ENCODE results near the gene CSNK1G3. TPM values are rescaled to one million over a fixed set of nuclear protein-coding genes. Genes with fewer than 3 reads are reported as not detected.
"Not testable (repeated sequence)": the region's sequence is repeated elsewhere in the genome, so short reads cannot be mapped to it uniquely, and the experiment has no call there.

Gene CSNK1G3
- polyA plus RNA-seq, 6 donors from 2014 or later, result 92.2 to 123 (median 109) TPM

- H3K27me3 Mint-ChIP-seq, result no peaks in the 10 kb centered on the region
- peaks cover 0 to 22% (median 11%) of the 10 kb centered on the region in 3 donors for H3K4me1 Mint-ChIP-seq
- peak overlapping the region in 1 of 6 donors; percentile 78 for H3K27ac Mint-ChIP-seq
- no peak for ATAC-seq (ENCODE audit: low read depth in 2 of 2)
- no peak for DNase-seq
- H3K9me3 Mint-ChIP-seq, result no peaks in the 10 kb centered on the region
- H3K4me3 Mint-ChIP-seq, result no peak overlapping the region
- H3K36me3 Mint-ChIP-seq, result peaks cover 24 to 32% of the 10 kb centered on the region in 2 donors
These were observed 85.0 kb downstream of the CSNK1G3 start for GRCh38 chr5:123597018-123597417.

GRCh38 chr5:123598028-123598689, 86.2 kb downstream of the CSNK1G3 start:
- no peaks in the 10 kb centered on the region for H3K27me3 Mint-ChIP-seq
- peaks cover 0 to 22% (median 11%) of the 10 kb centered on the region in 3 donors for H3K4me1 Mint-ChIP-seq
- no peak overlapping the region for H3K4me3 Mint-ChIP-seq
- H3K27ac Mint-ChIP-seq, result peak overlapping the region in 2 of 6 donors; percentile 78 to 82
- ATAC-seq (ENCODE audit: low read depth in 2 of 2) (peak in 1 of 2 donors; percentile 37), DNase-seq (no peak)
- no peaks in the 10 kb centered on the region for H3K9me3 Mint-ChIP-seq
- peaks cover 21 to 28% of the 10 kb centered on the region in 2 donors for H3K36me3 Mint-ChIP-seq

GRCh38 chr5:123599171-123599570, 87.2 kb downstream of the CSNK1G3 start:
- H3K9me3 Mint-ChIP-seq, result no peaks in the 10 kb centered on the region
- H3K4me3 Mint-ChIP-seq, result no peak overlapping the region
- DNase-seq (no peak), ATAC-seq (ENCODE audit: low read depth in 2 of 2) (no peak)
- H3K27me3 Mint-ChIP-seq, result no peaks in the 10 kb centered on the region
- H3K36me3 Mint-ChIP-seq, result peaks cover 15 to 18% of the 10 kb centered on the region in 2 donors
- H3K27ac Mint-ChIP-seq, result peak overlapping the region in 2 of 6 donors; percentile 13 to 78
- H3K4me1 Mint-ChIP-seq, result peaks cover 9 to 22% (median 11%) of the 10 kb centered on the region in 3 donors

GRCh38 chr5:123601610-123602009, 89.6 kb downstream of the CSNK1G3 start:
- Mint-ChIP-seq H3K4me3 (no peak overlapping the region), H3K9me3 (no peaks in the 10 kb centered on the region), H3K27ac (peak overlapping the region in 3 of 6 donors; percentile 18 to 92 (median 30)), H3K4me1 (peaks cover 9 to 20% (median 11%) of the 10 kb centered on the region in 3 donors), H3K36me3 (peaks cover 12 to 15% of the 10 kb centered on the region in 2 donors), H3K27me3 (no peaks in the 10 kb centered on the region)
- no peak for DNase-seq
- ATAC-seq (ENCODE audit: low read depth in 2 of 2), result no peak

GRCh38 chr5:123605822-123606221, 93.8 kb downstream of the CSNK1G3 start:
- Mint-ChIP-seq H3K4me1 (peaks cover 3 to 14% (median 14%) of the 10 kb centered on the region in 3 donors), H3K27ac (peak overlapping the region in 2 of 6 donors; percentile 60 to 75), H3K27me3 (no peaks in the 10 kb centered on the region), H3K36me3 (peaks cover 0 to 8% of the 10 kb centered on the region in 2 donors), H3K4me3 (no peak overlapping the region), H3K9me3 (no peaks in the 10 kb centered on the region)
- ATAC-seq (ENCODE audit: low read depth in 2 of 2) (no peak), DNase-seq (no peak)

- peaks cover 3 to 8% (median 5%) of the 10 kb centered on the region in 3 donors for H3K4me1 Mint-ChIP-seq
- H3K9me3 Mint-ChIP-seq, result no peaks in the 10 kb centered on the region
- no peak overlapping the region for H3K4me3 Mint-ChIP-seq
- ATAC-seq (ENCODE audit: low read depth in 2 of 2) (no peak), DNase-seq (no peak)
- H3K36me3 Mint-ChIP-seq, result peaks cover 0 to 8% of the 10 kb centered on the region in 2 donors
- peak overlapping the region in 5 of 6 donors; percentile 26 to 79 (median 49) for H3K27ac Mint-ChIP-seq
- no peaks in the 10 kb centered on the region for H3K27me3 Mint-ChIP-seq
These were observed 98.2 kb downstream of the CSNK1G3 start for GRCh38 chr5:123610209-123610608.

GRCh38 chr5:123610665-123611405, 98.9 kb downstream of the CSNK1G3 start:
- Mint-ChIP-seq H3K27me3 (no peaks in the 10 kb centered on the region), H3K27ac (peak overlapping the region in 5 of 6 donors; percentile 26 to 79 (median 49)), H3K4me3 (peak overlapping the region in 1 of 8 donors; percentile 0), H3K9me3 (no peaks in the 10 kb centered on the region), H3K36me3 (peaks cover 0 to 8% of the 10 kb centered on the region in 2 donors), H3K4me1 (peaks cover 3 to 8% (median 5%) of the 10 kb centered on the region in 3 donors)
- DNase-seq (peak; percentile 40), ATAC-seq (ENCODE audit: low read depth in 2 of 2) (peak; percentile 21 to 63)

GRCh38 chr5:123611406-123611709, 99.4 kb downstream of the CSNK1G3 start:
- peaks cover 0 to 7% of the 10 kb centered on the region in 2 donors for H3K36me3 Mint-ChIP-seq
- no peak for DNase-seq
- ATAC-seq (ENCODE audit: low read depth in 2 of 2), result no peak
- H3K27me3 Mint-ChIP-seq, result no peaks in the 10 kb centered on the region
- H3K4me1 Mint-ChIP-seq, result peaks cover 3 to 8% (median 5%) of the 10 kb centered on the region in 3 donors
- H3K9me3 Mint-ChIP-seq, result no peaks in the 10 kb centered on the region
- no peak overlapping the region for H3K4me3 Mint-ChIP-seq
- peak overlapping the region in 1 of 6 donors; percentile 79 for H3K27ac Mint-ChIP-seq

- no peaks in the 10 kb centered on the region for H3K4me1 Mint-ChIP-seq
These were observed 105.6 kb downstream of the CSNK1G3 start for GRCh38 chr5:123617561-123617960.

GRCh38 chr5:123626051-123626450, 114.1 kb downstream of the CSNK1G3 start:
- H3K4me1 Mint-ChIP-seq, result no peaks in the 10 kb centered on the region
- H3K9me3 Mint-ChIP-seq, result peaks cover 31 to 65% (median 48%) of the 10 kb centered on the region in 7 donors
- H3K4me3 Mint-ChIP-seq, result no peak overlapping the region
- H3K27me3 Mint-ChIP-seq, result peaks cover 9 to 30% (median 28%) of the 10 kb centered on the region in 3 donors
- ATAC-seq (ENCODE audit: low read depth in 2 of 2) (no peak), DNase-seq (no peak)
- H3K36me3 Mint-ChIP-seq, result peaks cover 7 to 53% of the 10 kb centered on the region in 2 donors
- H3K27ac Mint-ChIP-seq, result peak overlapping the region in 1 of 6 donors; percentile 11

More at GRCh38 chr5:123617561-123617960, 105.6 kb downstream of the CSNK1G3 start:
- Mint-ChIP-seq H3K27me3 (no peaks in the 10 kb centered on the region), H3K27ac (peak overlapping the region in 1 of 6 donors; percentile 44), H3K9me3 (peaks cover 0 to 2% (median 0%) of the 10 kb centered on the region in 7 donors), H3K36me3 (peaks cover 0 to 4% of the 10 kb centered on the region in 2 donors), H3K4me3 (no peak overlapping the region)
- no peak for DNase-seq
- no peak for ATAC-seq (ENCODE audit: low read depth in 2 of 2)

GRCh38 chr5:123628860-123629544, 117.0 kb downstream of the CSNK1G3 start:
- Mint-ChIP-seq H3K4me1 (no peaks in the 10 kb centered on the region), H3K36me3 (peaks cover 7 to 66% of the 10 kb centered on the region in 2 donors), H3K9me3 (peaks cover 37 to 91% (median 60%) of the 10 kb centered on the region in 7 donors), H3K27ac (no peak overlapping the region), H3K4me3 (no peak overlapping the region), H3K27me3 (peaks cover 9 to 43% (median 41%) of the 10 kb centered on the region in 3 donors)
- DNase-seq (no peak), ATAC-seq (ENCODE audit: low read depth in 2 of 2) (no peak)

GRCh38 chr5:123636006-123636405, 124.0 kb downstream of the CSNK1G3 start:
- H3K36me3 Mint-ChIP-seq, result peaks cover 0 to 14% of the 10 kb centered on the region in 2 donors
- DNase-seq, result no peak
- peaks cover 3 to 34% (median 20%) of the 10 kb centered on the region in 7 donors for H3K9me3 Mint-ChIP-seq
- ATAC-seq (ENCODE audit: low read depth in 2 of 2), result no peak
- H3K27me3 Mint-ChIP-seq, result peaks cover 0 to 13% (median 13%) of the 10 kb centered on the region in 3 donors
- no peak overlapping the region for H3K4me3 Mint-ChIP-seq
- H3K27ac Mint-ChIP-seq, result no peak overlapping the region
- H3K4me1 Mint-ChIP-seq, result no peaks in the 10 kb centered on the region

- not testable (repeated sequence) for H3K36me3 Mint-ChIP-seq; H3K4me1 Mint-ChIP-seq; H3K4me3 Mint-ChIP-seq; H3K27ac Mint-ChIP-seq; H3K27me3 Mint-ChIP-seq; DNase-seq; ATAC-seq (ENCODE audit: low read depth in 2 of 2)
- peaks cover 0 to 24% (median 12%) of the 10 kb centered on the region in 7 donors for H3K9me3 Mint-ChIP-seq
These were observed 125.1 kb downstream of the CSNK1G3 start for GRCh38 chr5:123637028-123637427.
